ENCODE data around the gene MYO6. TPM values are rescaled to one million over a fixed set of nuclear protein-coding genes. Genes with fewer than 3 reads are reported as not detected.
"Not testable (repeated sequence)": the region's sequence is repeated elsewhere in the genome, so short reads cannot be mapped to it uniquely, and the experiment has no call there.

Gene MYO6
- total RNA-seq (2012; rRNA removed) (6.8 and 9.4 TPM in 2 replicates), polyA plus RNA-seq (2012; rRNA removed) (5.4 and 6.1 TPM in 2 replicates), Bru-seq, nascent RNA (percentile 73 among the genes with signal in this experiment), BruChase-seq, experiment 1, labeled RNA remaining after a 6-hour chase (percentile 75 among the genes with signal in this experiment), BruChase-seq, experiment 2, labeled RNA remaining after a 2-hour chase (percentile 76 among the genes with signal in this experiment)
- polyA plus RNA-seq (2012; cell fraction: cytosol; rRNA removed): 1.5 and 2.5 TPM in 2 replicates
- 2.7 and 11.1 TPM in 2 replicates for polyA plus RNA-seq (2012; cell fraction: nucleus; rRNA removed; ENCODE audit: low replicate concordance)
- long read RNA-seq, partial matches to known transcripts: 86 of 97 reads
- long read RNA-seq, other reads (novel, unspliced or antisense): 11 of 97 reads

DNA sequence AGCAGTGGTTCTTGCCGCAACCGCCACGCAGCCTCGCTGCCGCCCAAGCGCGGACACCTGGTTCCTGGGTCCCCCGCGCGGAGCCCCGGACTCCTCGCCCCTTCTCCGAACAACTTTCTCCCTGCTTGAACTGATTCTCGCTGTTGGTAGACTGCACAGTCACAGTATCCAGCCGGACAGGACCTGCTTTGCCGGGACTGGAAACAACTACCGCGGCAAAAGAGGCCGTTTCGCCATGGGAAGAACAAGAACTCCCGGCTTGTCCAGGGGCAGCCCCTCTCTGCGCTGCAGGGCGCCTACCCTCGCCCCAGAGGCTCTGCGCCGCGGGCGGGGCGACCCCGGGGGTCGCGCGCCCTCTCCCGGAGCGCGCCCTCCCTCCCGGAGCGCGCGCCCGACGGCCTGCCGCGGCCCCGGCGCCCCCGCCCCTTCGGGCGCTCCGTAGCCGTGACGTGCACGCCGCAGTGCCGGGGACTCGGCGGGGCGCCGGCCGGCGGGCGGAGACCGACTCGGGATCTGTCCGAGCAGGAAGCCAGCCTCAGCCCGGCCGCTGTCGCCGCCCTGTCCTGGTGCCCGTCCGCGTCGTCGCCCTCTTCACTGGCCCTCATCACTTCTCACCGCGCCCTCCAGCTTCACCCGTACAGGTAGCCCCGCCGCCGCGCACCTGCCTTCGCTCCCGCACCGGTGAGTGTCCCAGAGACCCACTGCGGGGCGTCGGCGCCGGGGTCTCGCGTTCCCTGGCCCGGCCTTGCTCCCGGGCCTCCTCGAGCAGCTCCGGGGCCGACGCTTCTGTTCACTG lies at the start of gene MYO6:
TSS of gene MYO6 (plus strand) at position 497 of the 796 bp plus-strand sequence. CDS start 68,309 bp downstream, outside the sequence.
- Histone ChIP-seq H3K27ac (ENCODE audit: insufficient read depth, low read length) (peak within 1 kb of the TSS; percentile 57), H3K9me1 (ENCODE audit: insufficient read depth, low read length) (peaks cover 3% of the 10 kb centered on the region; the same call in 1 of the 2 replicates), H3K56ac (ENCODE audit: extremely low read depth, insufficient read depth, low read length) (peak within 1 kb of the TSS; percentile 71), H3K4ac (ENCODE audit: low read depth, low read length) (peak within 1 kb of the TSS; percentile 85), H2AK9ac (replicated peaks; ENCODE audit: low read depth, low read length, poor library complexity) (peak within 1 kb of the TSS; percentile 85), H3K4me3 (ENCODE audit: insufficient read depth, low read depth, low read length) (peak within 1 kb of the TSS; percentile 86), H3K79me1 (ENCODE audit: low read depth in 1 of 2, low read length in 2 of 2) (peaks cover 11 to 29% of the 10 kb centered on the region in 2 experiments), H2BK20ac (ENCODE audit: low read depth, low read length) (peak within 1 kb of the TSS; percentile 49), H2BK120ac (ENCODE audit: low read depth, low read length) (peak within 1 kb of the TSS; percentile 92), H2AK5ac (ENCODE audit: low read depth, low read length) (peak within 1 kb of the TSS; percentile 27; the same call in 1 of the 2 replicates), H4K91ac (ENCODE audit: insufficient read depth, low read depth, low read length) (peak within 1 kb of the TSS; percentile 77), H4K8ac (ENCODE audit: low read depth in 2 of 2, low read length in 2 of 2) (peak within 1 kb of the TSS; percentile 79 to 89), H3K9ac (ENCODE audit: low read depth, low read length) (peak within 1 kb of the TSS; percentile 89), H2AFZ (replicated peaks; ENCODE audit: low read length, poor library complexity) (peak within 1 kb of the TSS; percentile 98), H3K14ac (replicated peaks; ENCODE audit: low read depth, low read length) (peak within 1 kb of the TSS; percentile 93), H4K20me1 (ENCODE audit: insufficient read depth, low read length) (no peaks in the 10 kb centered on the region), H3K18ac (ENCODE audit: low read depth, low read length) (peak within 1 kb of the TSS; percentile 49), H2BK5ac (ENCODE audit: low read depth, low read length, poor library complexity, severe bottlenecking) (peak within 1 kb of the TSS; percentile 51), H4K5ac (ENCODE audit: low read depth, low read length) (peak within 1 kb of the TSS; percentile 59), H3K36me3 (ENCODE audit: control insufficient read depth, insufficient read depth, low read length) (no peaks in the 10 kb centered on the region), H3K9me3 (ENCODE audit: control insufficient read depth, insufficient read depth, low read length) (no peaks in the 10 kb centered on the region), H3K4me1 (ENCODE audit: control insufficient read depth, insufficient read depth, low read length) (peaks cover 5% of the 10 kb centered on the region), H2BK15ac (ENCODE audit: low read depth, low read length) (peak within 1 kb of the TSS; percentile 39; the same call in 2 of the 3 replicates), H3K4me2 (ENCODE audit: low read depth, low read length) (peak within 1 kb of the TSS; percentile 99), H3K23ac (ENCODE audit: low read depth, low read length) (peak within 1 kb of the TSS; percentile 96), H3K27me3 (ENCODE audit: control insufficient read depth, insufficient read depth, low read length) (peaks cover 4% of the 10 kb centered on the region)
- ChIA-PET POLR2A (ENCODE audit: unreplicated experiment) (no interaction called here), CTCF (no interaction called here)
- in situ Hi-C loops (cut with MboI; ENCODE audit: low sequenced_read_pairs): no loop called here
- BruUV-seq (replicated peaks): no TSS peak
- TF ChIP-seq CEBPB (IDR thresholded peaks at IDR 0.05; ENCODE audit: low read depth, low read length) (no peak), MAZ (IDR thresholded peaks at IDR 0.05; ENCODE audit: borderline replicate concordance, low read depth, low read length) (peak; percentile 87; the same call in 1 of the 2 replicates), POLR2A (IDR thresholded peaks at IDR 0.05; ENCODE audit: low read depth, low read length) (peak; percentile 78)
- dilution Hi-C loops (cut with HindIII; ENCODE audit: low sequenced_read_pairs, unreplicated experiment): no loop called here
- intact Hi-C loops (cut with micrococcal nuclease): no loop called here
- DNase-seq (peak; percentile 47), ATAC-seq (ENCODE audit: low read depth) (peak; percentile 92)
- 1% methylated on average over 65 of the region's 97 CpGs; no CpG with 5 or more reads in 1 of the 2 experiments for WGBS, 2 experiments (ENCODE audit: extremely low coverage in 2 of 2, insufficient read length in 1 of 2)

DNA sequence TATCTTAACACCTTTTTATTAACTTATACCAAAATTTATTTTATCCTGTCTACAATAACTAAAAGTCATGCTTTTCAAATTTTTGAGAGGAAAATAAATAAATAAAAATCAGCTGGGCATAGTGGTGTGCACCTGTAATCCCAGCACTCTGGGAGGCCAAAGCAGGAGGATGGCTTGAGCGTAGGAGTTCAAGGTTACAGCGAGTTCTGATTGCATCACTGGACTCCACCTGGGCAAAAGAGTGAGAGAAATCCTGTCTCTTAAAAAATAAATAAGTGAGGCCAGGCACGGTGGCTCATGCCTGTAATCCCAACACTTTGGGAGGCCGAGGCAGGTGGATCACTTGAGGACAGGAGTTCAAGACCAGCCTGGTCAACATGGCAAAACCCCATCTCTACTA lies 40.7 kb upstream of the MYO6 start:
- H3K4me3 ChIP-seq (ENCODE audit: insufficient read depth, low read depth, low read length); H3K4ac ChIP-seq (ENCODE audit: low read depth, low read length); H3K27me3 ChIP-seq (ENCODE audit: control insufficient read depth, insufficient read depth, low read length); H2AK5ac ChIP-seq (ENCODE audit: low read depth, low read length); H3K9me3 ChIP-seq (ENCODE audit: control insufficient read depth, insufficient read depth, low read length); H4K20me1 ChIP-seq (ENCODE audit: insufficient read depth, low read length); H2BK20ac ChIP-seq (ENCODE audit: low read depth, low read length); H2BK15ac ChIP-seq (ENCODE audit: low read depth, low read length); H2AK9ac ChIP-seq (replicated peaks; ENCODE audit: low read depth, low read length, poor library complexity); H3K9me1 ChIP-seq (ENCODE audit: insufficient read depth, low read length); H4K91ac ChIP-seq (ENCODE audit: insufficient read depth, low read depth, low read length); H3K9ac ChIP-seq (ENCODE audit: low read depth, low read length); H3K27ac ChIP-seq (ENCODE audit: insufficient read depth, low read length); H3K4me2 ChIP-seq (ENCODE audit: low read depth, low read length); H3K18ac ChIP-seq (ENCODE audit: low read depth, low read length); H4K8ac ChIP-seq (ENCODE audit: low read depth in 2 of 2, low read length in 2 of 2); POLR2A ChIA-PET (ENCODE audit: unreplicated experiment); dilution Hi-C loops (cut with HindIII; ENCODE audit: low sequenced_read_pairs, unreplicated experiment); H3K23ac ChIP-seq (ENCODE audit: low read depth, low read length); BruUV-seq (replicated peaks); CTCF ChIA-PET; H2BK5ac ChIP-seq (ENCODE audit: low read depth, low read length, poor library complexity, severe bottlenecking); ATAC-seq (ENCODE audit: low read depth); H4K5ac ChIP-seq (ENCODE audit: low read depth, low read length); intact Hi-C loops (cut with micrococcal nuclease); DNase-seq; H3K4me1 ChIP-seq (ENCODE audit: control insufficient read depth, insufficient read depth, low read length); H2BK120ac ChIP-seq (ENCODE audit: low read depth, low read length); H2AFZ ChIP-seq (replicated peaks; ENCODE audit: low read length, poor library complexity); H3K14ac ChIP-seq (replicated peaks; ENCODE audit: low read depth, low read length); in situ Hi-C loops (cut with MboI; ENCODE audit: low sequenced_read_pairs); H3K56ac ChIP-seq (ENCODE audit: extremely low read depth, insufficient read depth, low read length): not testable (repeated sequence)
- Histone ChIP-seq H3K36me3 (ENCODE audit: control insufficient read depth, insufficient read depth, low read length) (peaks cover 15% of the 10 kb centered on the region), H3K79me1 (ENCODE audit: low read depth in 1 of 2, low read length in 2 of 2) (peaks cover 5 to 14% of the 10 kb centered on the region in 2 experiments; a peak in 1 of 4 replicates)
- no CpG with 5 or more reads among the region's 4 CpGs for WGBS, 2 experiments (ENCODE audit: extremely low coverage in 2 of 2, insufficient read length in 1 of 2)

All from IMR-90 (cell line).